ENCODE results near the gene SMURF2.
"Not testable (repeated sequence)": the region's sequence is repeated elsewhere in the genome, so short reads cannot be mapped to it uniquely, and the experiment has no call there.

SMURF2 gene

GRCh38 chr17:64583038-64583437 lies 79.1 kb downstream of the SMURF2 start:
- DNase-seq = no peak

- DNase-seq = no peak
Measured at GRCh38 chr17:64580384-64581315, 81.5 kb downstream of the SMURF2 start.

GRCh38 chr17:64579917-64580316 lies 82.2 kb downstream of the SMURF2 start:
- DNase-seq = no peak

GRCh38 chr17:64577025-64577424 lies 85.1 kb downstream of the SMURF2 start:
- not testable (repeated sequence) for DNase-seq

- no peak for DNase-seq
Measured at GRCh38 chr17:64575431-64575830, 86.7 kb downstream of the SMURF2 start.

- no peak for DNase-seq
Measured at GRCh38 chr17:64574646-64575045, 87.5 kb downstream of the SMURF2 start.

- DNase-seq = no peak
Measured at GRCh38 chr17:64573214-64573613, 88.9 kb downstream of the SMURF2 start.

- no peak for DNase-seq
Measured at GRCh38 chr17:64572682-64573154, 89.4 kb downstream of the SMURF2 start.

- no peak for DNase-seq
Measured at GRCh38 chr17:64571746-64572145, 90.4 kb downstream of the SMURF2 start.

GRCh38 chr17:64565563-64565962 lies 96.5 kb downstream of the SMURF2 start:
- DNase-seq = no peak

- no peak for DNase-seq
Measured at GRCh38 chr17:64564098-64564497, 98.0 kb downstream of the SMURF2 start.

- no peak for DNase-seq
Measured at GRCh38 chr17:64555281-64555680, 106.8 kb downstream of the SMURF2 start.

GRCh38 chr17:64554028-64554637 lies 108.0 kb downstream of the SMURF2 start:
- DNase-seq = no peak

GRCh38 chr17:64551461-64551860 lies 110.6 kb downstream of the SMURF2 start:
- DNase-seq = no peak

- DNase-seq = no peak
Measured at GRCh38 chr17:64547319-64547718, 114.8 kb downstream of the SMURF2 start.

GRCh38 chr17:64546716-64547115 lies 115.4 kb downstream of the SMURF2 start:
- no peak for DNase-seq

- no peak for DNase-seq
Measured at GRCh38 chr17:64544742-64545141, 117.4 kb downstream of the SMURF2 start.

GRCh38 chr17:64540118-64540776 lies 121.9 kb downstream of the SMURF2 start:
- no peak for DNase-seq

- DNase-seq = no peak
Measured at GRCh38 chr17:64538508-64539130, 123.5 kb downstream of the SMURF2 start.

GRCh38 chr17:64537488-64537887 lies 124.6 kb downstream of the SMURF2 start:
- no peak for DNase-seq

- DNase-seq = no peak
Measured at GRCh38 chr17:64536913-64537312, 125.2 kb downstream of the SMURF2 start.

GRCh38 chr17:64535357-64535756 lies 126.8 kb downstream of the SMURF2 start:
- no peak for DNase-seq

GRCh38 chr17:64534187-64534586 lies 127.9 kb downstream of the SMURF2 start:
- DNase-seq = peak in 1 of 2 experiments; percentile 15

Measured in NCI-H2081 (cell line).